Measurements from ENCODE around the gene DMAC2. TPM values are rescaled to one million over a fixed set of nuclear protein-coding genes. Genes with fewer than 3 reads are reported as not detected.

Gene DMAC2
- total RNA-seq, 1 donor from 2014 or later: 21.2 TPM

DNA sequence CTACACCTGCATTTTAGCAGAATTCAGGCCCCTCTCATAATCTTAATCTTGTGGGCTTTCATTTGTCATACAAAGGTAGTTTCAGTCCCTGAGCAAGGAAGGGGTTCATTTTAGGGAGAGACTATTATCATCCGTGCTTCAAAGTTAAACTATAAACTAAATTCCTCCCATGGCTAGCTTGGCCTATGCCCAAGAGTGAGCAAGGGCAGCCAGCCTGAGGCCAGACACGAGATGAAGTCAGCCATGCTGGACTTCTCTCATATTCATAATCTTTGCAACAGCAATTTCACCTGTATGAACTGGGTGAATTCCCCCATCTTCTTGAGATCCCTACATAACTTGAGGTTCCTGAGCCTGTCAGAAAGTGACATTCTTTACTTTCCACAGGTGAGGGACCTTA, 16.2 kb upstream of the DMAC2 start:
- no peaks in the 10 kb centered on the region for H3K27me3 ChIP-seq
- no peak overlapping the region for H3K4me3 ChIP-seq
- intact Hi-C loops (cut with DNase I): no loop called here
- TF ChIP-seq CTCF (IDR thresholded peaks at IDR 0.05): no peak
- H3K4me1 ChIP-seq: no peaks in the 10 kb centered on the region
- no peaks in the 10 kb centered on the region for H3K9me3 ChIP-seq
- DNase-seq (ENCODE audit: low spot score in 2 of 2): no peak
- no peak overlapping the region for H3K27ac ChIP-seq
- no peaks in the 10 kb centered on the region for H3K36me3 ChIP-seq

GRCh38 chr19:41452584-41453275, 13.0 kb upstream of the DMAC2 start:
- no peak for TF ChIP-seq CTCF (IDR thresholded peaks at IDR 0.05)
- H3K4me3 ChIP-seq: no peak overlapping the region
- DNase-seq (ENCODE audit: low spot score in 2 of 2): no peak
- H3K4me1 ChIP-seq: peaks cover 0 to 2% of the 10 kb centered on the region in 2 donors
- no peaks in the 10 kb centered on the region for H3K36me3 ChIP-seq
- H3K9me3 ChIP-seq: no peaks in the 10 kb centered on the region
- intact Hi-C loops (cut with DNase I): no loop called here
- no peak overlapping the region for H3K27ac ChIP-seq
- no peaks in the 10 kb centered on the region for H3K27me3 ChIP-seq

GRCh38 chr19:41449865-41450178, 10.1 kb upstream of the DMAC2 start:
- intact Hi-C loops (cut with DNase I): loop anchor here (5.0 kb wide), 1 partner anchor 112 kb away; no protein-coding TSS in a partner anchor

GRCh38 chr19:41449079-41449864, 9.6 kb upstream of the DMAC2 start:
- intact Hi-C loops (cut with DNase I): loop anchor here (5.0 kb wide), 1 partner anchor 113 kb away; no protein-coding TSS in a partner anchor
- peak; percentile 88 to 98 (median 98) for TF ChIP-seq CTCF (IDR thresholded peaks at IDR 0.05)
- H3K9me3 ChIP-seq: no peaks in the 10 kb centered on the region
- no peaks in the 10 kb centered on the region for H3K36me3 ChIP-seq
- peak overlapping the region in 1 of 2 donors; percentile 55 for H3K4me3 ChIP-seq
- H3K27me3 ChIP-seq: no peaks in the 10 kb centered on the region
- H3K4me1 ChIP-seq: peaks cover 0 to 2% of the 10 kb centered on the region in 2 donors
- DNase-seq (ENCODE audit: low spot score in 2 of 2): peak in 1 of 2 donors; percentile 87
- no peak overlapping the region for H3K27ac ChIP-seq

More at GRCh38 chr19:41449865-41450178, 10.1 kb upstream of the DMAC2 start:
- Histone ChIP-seq H3K27me3 (no peaks in the 10 kb centered on the region), H3K4me3 (no peak overlapping the region), H3K9me3 (no peaks in the 10 kb centered on the region), H3K4me1 (peaks cover 0 to 2% of the 10 kb centered on the region in 2 donors), H3K36me3 (no peaks in the 10 kb centered on the region), H3K27ac (no peak overlapping the region)
- no peak for TF ChIP-seq CTCF (IDR thresholded peaks at IDR 0.05)
- DNase-seq (ENCODE audit: low spot score in 2 of 2): no peak

GRCh38 chr19:41447732-41448332, 8.1 kb upstream of the DMAC2 start:
- DNase-seq (ENCODE audit: low spot score in 2 of 2): no peak
- H3K27me3 ChIP-seq: no peaks in the 10 kb centered on the region
- H3K4me3 ChIP-seq: no peak overlapping the region
- no peaks in the 10 kb centered on the region for H3K36me3 ChIP-seq
- TF ChIP-seq CTCF (IDR thresholded peaks at IDR 0.05): no peak
- H3K4me1 ChIP-seq: peaks cover 0 to 2% of the 10 kb centered on the region in 2 donors
- intact Hi-C loops (cut with DNase I): loop anchor here (5.0 kb wide), 1 partner anchor 114 kb away; no protein-coding TSS in a partner anchor
- no peak overlapping the region for H3K27ac ChIP-seq
- H3K9me3 ChIP-seq: no peaks in the 10 kb centered on the region
